SIG-M5 treated with dmso at 0.1 percent for 504 hours (cell line): ENCODE measurements around the gene KCNN3.

Experiments used
- DNase-seq: peaks from one replicate; lab custom pipeline; 2025; ENCODE audit not compliant: unreplicated experiment; lab: John Stamatoyannopoulos, UW

Gene KCNN3

DNA sequence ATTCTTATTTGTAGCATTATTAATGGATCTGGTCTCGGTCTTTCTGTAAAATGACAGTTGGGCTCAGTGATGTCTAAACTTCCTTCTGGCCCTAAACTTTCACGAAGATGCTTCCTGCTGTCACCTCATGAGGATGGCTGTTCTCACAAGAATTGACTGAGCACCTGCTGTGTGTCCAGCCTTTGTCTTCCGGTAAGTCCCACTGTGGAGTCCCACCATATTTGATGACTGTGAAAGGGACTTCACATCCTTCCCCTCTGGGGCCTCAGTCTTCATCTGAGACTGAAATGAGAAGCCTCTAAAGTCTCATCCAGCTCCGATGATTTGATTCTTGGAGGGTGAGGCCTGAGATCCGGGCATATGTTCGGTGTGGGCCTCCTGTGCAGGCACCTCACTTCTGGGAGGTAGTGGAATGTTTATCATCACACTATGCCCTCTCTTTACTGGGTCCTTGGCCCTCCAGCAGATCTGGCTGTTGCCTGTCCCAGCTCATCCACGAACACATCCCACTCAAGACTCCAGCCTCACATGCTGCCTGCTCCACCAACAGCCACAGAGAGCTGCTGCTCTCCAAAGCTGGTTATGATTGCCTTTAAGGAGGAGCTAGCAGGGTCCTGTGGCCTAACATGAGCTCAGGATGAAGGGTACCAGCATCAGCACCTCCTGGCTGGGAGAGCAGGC, 95.8 kb downstream of the KCNN3 start:
- DNase-seq, result no peak

DNA sequence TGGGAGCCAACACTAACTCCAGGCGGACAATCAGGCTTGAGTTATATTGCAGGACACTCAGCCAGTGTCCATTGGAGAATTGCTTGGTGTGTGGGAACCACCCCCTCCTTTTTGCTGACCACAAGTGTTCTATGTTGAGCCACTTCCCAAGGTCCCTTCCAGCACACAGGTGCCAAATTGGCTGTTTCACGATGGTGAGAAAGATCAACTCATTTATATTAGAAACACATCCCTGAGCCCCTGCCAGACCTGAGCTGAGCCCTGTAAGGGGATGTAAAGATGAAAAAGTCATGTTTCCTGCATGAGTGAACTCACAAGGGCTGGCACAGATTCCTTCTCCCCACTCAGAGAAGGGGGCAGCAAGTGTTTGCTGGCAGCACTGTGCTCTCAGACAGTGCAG, 96.5 kb downstream of the KCNN3 start:
- no peak for DNase-seq

DNA sequence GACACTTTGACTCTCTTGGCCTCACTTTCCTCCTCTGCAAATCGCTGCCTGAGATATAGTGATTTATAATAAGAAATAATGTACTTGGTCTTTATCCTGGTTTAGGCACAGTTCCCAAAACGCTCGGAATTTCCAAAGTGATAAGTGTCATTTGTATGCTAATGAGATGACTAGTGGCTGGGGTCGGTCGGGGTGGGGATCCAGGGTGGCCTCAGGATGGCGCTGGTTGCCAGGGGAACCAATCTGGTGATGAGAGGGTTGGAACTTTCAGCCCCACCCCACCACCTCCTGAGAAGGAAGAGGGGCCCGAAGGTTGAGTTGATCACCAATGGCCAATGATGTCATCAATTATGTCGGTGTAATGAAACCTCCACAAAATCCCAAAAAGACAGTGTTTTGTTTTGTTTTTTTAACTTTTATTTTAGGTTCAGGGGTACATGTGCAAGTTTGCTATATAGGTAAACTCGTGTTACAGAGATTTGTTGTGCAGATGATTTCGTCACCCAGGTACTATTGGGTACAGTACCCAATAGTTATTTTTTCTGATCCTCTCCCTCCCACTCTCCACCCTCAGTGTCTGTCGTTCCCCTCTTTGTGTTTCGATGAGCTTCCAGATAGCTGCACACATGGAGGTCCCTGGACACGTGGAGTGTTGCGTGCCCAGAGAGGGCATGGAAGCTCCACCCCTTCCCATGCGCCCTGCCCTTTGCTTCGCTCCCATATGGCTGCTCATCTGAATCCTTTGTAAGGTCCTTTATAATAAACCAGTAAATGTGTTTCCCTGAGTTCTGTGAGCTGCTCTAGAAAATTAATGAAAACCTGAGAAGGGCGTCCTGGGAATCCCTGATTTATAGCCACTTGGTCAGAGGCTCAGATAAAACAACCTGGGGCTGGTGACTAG, 97.2 kb downstream of the KCNN3 start:
- DNase-seq, result no peak

GRCh38 chr1:154772056-154772455, 98.0 kb downstream of the KCNN3 start:
- no peak for DNase-seq

- no peak for DNase-seq
Observed at GRCh38 chr1:154770897-154771594, 99.0 kb downstream of the KCNN3 start.

- no peak for DNase-seq
Observed at GRCh38 chr1:154769193-154769895, 100.7 kb downstream of the KCNN3 start.

DNA sequence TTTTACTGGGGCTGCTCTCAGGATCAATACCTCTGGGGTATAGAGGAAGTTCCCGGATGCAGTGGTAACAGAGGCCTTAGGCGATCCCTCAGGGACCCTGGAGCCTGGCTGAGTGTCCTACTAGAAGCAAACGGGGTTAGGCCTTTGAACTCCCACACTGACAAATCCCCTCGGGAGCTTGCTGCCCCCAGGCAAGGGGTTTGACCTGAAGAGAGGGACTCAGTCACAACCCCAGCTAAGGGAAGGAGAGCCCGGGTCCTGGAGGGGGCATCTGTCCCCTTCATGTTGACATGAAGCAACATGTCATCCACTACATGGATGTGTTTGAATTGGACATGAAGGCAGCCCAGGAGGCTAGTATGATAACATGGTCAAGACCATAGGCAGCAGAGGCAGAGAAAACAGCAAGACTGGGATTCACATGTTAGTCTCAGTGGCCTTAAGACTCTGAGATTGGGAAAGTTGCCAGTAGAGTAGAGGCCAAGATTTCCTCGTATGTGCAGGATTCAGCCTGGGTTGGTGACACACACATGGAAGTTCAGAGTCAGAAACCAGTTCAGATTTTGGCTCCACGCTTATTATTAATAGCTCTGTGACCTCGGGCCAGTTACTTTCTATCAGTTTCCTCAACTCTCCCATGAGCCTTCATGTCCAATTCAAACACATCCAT, 101.5 kb downstream of the KCNN3 start:
- no peak for DNase-seq

- DNase-seq, result no peak
Observed at GRCh38 chr1:154767315-154768240, 102.5 kb downstream of the KCNN3 start.

DNA sequence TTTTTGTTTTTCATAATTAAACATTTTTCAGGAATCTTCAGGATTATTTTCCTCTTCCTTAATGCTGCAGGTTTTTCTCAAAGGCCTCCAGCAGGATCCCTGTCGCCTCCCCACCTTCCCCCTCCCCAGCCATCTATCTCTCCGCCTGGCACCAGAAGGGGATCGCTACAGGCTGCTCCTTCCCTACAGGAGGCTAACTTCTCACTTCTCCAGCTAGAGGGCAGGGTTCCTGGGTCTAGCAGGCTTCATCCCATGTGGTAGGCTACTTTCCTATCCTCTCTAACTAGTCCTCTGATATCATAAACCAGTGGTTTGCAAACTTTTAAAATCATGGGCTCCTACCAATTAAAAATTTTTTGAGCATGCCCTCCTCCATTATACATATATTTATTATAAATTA, 104.1 kb downstream of the KCNN3 start:
- peak; percentile 65 for DNase-seq

DNA sequence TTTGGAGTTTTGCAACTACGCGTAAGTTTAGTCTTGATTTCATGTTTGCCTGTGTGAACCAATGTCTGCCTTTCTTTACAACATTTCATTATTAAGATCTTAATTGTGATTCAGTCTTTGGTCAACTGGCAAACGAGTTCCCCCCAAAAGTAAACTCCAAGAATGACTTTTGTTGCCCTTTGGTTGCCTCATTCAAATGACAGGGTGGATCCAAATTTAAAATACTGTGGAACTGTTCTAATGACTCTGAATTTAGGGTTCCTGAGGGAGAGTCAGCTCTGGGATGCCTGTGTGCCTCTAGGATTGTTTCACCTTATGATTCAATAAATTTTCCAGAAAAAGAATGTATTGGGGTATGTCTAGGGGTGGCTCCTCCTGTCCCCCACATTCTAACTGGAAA, 105.3 kb downstream of the KCNN3 start:
- DNase-seq, result no peak

DNA sequence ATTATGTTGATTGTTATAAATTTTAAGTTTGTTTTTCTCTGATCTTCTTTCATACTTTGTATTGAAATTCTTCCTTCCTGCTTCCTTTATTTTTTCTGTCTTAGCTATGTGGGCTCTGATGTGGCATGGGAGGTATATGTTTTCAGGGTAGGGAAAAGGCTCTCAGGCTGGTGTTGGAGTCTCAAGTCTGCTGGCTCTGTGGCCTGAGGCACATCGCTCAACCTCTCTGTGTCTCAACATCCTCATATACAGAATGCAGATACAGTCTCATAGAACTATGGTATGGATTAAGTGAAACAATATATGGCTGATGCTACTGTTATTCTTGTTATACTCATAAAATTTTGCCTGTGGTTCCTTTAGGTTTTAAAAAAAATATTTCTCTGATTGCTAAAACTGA, 105.9 kb downstream of the KCNN3 start:
- no peak for DNase-seq

GRCh38 chr1:154760469-154760933, 109.6 kb downstream of the KCNN3 start:
- no peak for DNase-seq

DNA sequence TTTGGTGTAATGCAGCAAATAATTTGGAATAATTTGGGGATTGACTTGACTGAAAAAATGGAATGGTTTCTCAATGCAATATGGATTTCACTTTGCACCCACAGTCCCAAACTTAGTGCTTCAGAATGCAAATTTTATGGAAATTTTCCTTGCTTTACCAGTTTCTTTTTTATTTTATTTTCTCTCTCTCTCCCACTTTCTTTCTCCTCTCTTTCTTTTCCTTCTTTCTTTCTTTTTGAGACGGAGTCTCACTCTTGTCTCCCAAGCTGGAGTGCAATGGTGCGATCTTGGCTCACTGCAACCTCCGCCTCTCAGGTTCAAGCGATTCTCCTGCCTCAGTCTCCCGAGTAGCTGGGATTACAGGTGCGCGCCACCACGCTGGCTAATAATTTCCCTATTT, 110.3 kb downstream of the KCNN3 start:
- no peak for DNase-seq

DNA sequence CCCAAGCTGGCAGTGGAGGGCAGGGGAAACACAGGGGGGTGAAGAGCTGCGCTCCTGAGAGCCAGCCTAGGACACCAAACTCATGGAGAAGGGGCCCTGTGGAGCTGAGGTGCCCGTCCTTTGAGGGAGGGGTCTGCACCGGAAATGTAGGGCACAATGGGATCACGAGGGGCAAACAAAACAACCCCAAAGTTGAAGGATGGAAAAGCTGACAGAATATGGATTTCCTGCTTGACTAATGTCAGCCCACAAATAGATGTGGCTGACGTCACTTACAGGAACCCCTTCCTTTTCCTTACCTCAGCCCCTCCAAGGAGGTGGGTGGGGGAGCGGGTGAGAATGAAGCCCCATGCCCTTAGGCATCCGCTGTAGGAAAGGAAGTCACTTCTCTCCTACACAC, 110.9 kb downstream of the KCNN3 start:
- no peak for DNase-seq

- no peak for DNase-seq
Observed at GRCh38 chr1:154758346-154758745, 111.7 kb downstream of the KCNN3 start.

DNA sequence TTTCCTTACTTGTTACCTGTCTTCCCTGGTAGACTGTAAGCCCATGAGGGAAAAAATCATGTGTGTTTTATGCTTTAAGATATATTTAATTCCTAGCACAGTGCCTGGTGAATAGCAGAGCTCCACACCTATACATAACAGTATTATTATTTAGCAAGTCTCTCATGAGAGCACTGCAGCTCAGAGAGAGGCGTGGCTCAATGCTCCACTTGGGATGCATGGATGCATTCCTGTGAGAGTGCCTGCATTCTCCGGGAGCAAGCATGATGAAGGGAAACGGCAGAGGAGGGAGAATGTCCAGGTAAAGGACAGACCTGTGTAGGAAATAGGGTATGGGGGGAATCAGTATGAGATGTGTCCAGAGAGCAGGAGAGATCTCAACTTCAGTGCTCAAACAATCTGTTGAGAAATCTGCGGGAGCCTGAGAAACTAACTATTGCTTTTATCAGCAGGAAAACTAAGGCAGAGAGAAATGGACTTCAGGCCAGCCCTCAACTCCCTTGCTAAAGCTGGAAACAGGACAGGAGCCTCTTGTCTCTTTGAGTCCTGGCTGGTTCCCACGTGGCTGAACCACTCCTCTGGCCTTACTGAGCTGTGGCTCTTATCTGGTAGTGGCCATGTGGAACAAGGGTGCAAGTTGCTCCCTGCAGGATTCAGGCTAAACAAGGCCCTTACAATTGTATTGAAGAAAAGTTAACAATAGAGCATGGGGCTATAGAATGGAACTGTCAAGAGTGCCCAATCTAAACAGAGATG, 113.1 kb downstream of the KCNN3 start:
- no peak for DNase-seq

GRCh38 chr1:154755858-154756730, 114.0 kb downstream of the KCNN3 start:
- no peak for DNase-seq

- no peak for DNase-seq
Observed at GRCh38 chr1:154753426-154753825, 116.7 kb downstream of the KCNN3 start.
